NCI-H2196 treated with DMSO at 0.1 percent for 48 hours (cell line): ENCODE results near the gene ERP29.
A peak's percentile ranks its signal among the peaks of the same experiment; 100 is the strongest.
"Not testable (repeated sequence)": the region's sequence is repeated elsewhere in the genome, so short reads cannot be mapped to it uniquely, and the experiment has no call there.

Experiments
- DNase-seq: peaks from one replicate; lab custom pipeline; 2025; ENCODE audit not compliant: unreplicated experiment; lab: John Stamatoyannopoulos, UW

Gene ERP29

GRCh38 chr12:112012775-112013600, at the start of gene ERP29, which contains the start of gene TMEM116:
ERP29 (plus strand) TSS chr12:112013426; CDS start chr12:112013466, 40 bp downstream.
TMEM116 (minus strand) TSS chr12:112013165; CDS start chr12:112005270, 7,895 bp downstream.
- peak; percentile 98 for DNase-seq

GRCh38 chr12:111964935-111965334, 48.3 kb upstream of the ERP29 start:
- no peak for DNase-seq

- no peak for DNase-seq
Observed at GRCh38 chr12:111971800-111972199, 41.4 kb upstream of the ERP29 start.

GRCh38 chr12:111975161-111975931, 37.9 kb upstream of the ERP29 start:
- DNase-seq = no peak

- DNase-seq = no peak
Observed at GRCh38 chr12:111976291-111976690, 36.9 kb upstream of the ERP29 start.

- DNase-seq = no peak
Observed at GRCh38 chr12:111976860-111977259, 36.4 kb upstream of the ERP29 start.

GRCh38 chr12:111978545-111978944, 34.7 kb upstream of the ERP29 start:
- no peak for DNase-seq

- no peak for DNase-seq
Observed at GRCh38 chr12:111980598-111980997, 32.6 kb upstream of the ERP29 start.

- no peak for DNase-seq
Observed at GRCh38 chr12:111981987-111982386, 31.2 kb upstream of the ERP29 start.

GRCh38 chr12:111984820-111985219, 28.4 kb upstream of the ERP29 start:
- DNase-seq = no peak

- DNase-seq = no peak
Observed at GRCh38 chr12:111991535-111991934, 21.7 kb upstream of the ERP29 start.

- DNase-seq = no peak
Observed at GRCh38 chr12:111991946-111992345, 21.3 kb upstream of the ERP29 start.

GRCh38 chr12:111992464-111992863, 20.8 kb upstream of the ERP29 start:
- no peak for DNase-seq

- DNase-seq = no peak
Observed at GRCh38 chr12:111993292-111994150, 19.7 kb upstream of the ERP29 start.

- DNase-seq = not testable (repeated sequence)
Observed at GRCh38 chr12:111994211-111995111, 18.8 kb upstream of the ERP29 start.

- DNase-seq = no peak
Observed at GRCh38 chr12:111995782-111996480, 17.3 kb upstream of the ERP29 start.

GRCh38 chr12:111997300-111997699, 15.9 kb upstream of the ERP29 start:
- no peak for DNase-seq

GRCh38 chr12:111998015-111998414, 15.2 kb upstream of the ERP29 start:
- DNase-seq = no peak

GRCh38 chr12:111999129-111999528, 14.1 kb upstream of the ERP29 start:
- not testable (repeated sequence) for DNase-seq
